ENCODE measurements around the gene DPP10.
"Not testable (repeated sequence)": the region's sequence is repeated elsewhere in the genome, so short reads cannot be mapped to it uniquely, and the experiment has no call there.

The DPP10 gene

DNA sequence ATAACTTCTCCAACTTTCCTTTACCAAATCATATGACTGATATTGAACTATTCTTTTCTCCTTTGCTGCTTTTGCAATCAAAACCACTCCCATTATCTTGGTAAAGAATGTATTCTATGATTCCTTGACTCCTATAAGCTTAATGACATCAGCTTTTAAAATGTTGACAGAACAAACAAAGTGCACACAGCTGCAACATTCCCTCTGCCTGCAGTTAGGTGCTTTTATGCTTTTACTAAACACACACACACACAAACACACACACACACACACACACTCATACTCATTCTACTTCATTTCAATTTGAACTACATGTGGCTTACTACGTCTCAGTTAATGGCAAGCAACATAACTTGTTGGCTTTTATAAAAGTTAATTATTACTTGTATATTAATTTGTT, 946.6 kb downstream of the DPP10 start:
- no peak overlapping the region for H3K27ac ChIP-seq (ENCODE audit: low read depth, low read length)
- H2AFZ ChIP-seq (ENCODE audit: low read length, unreplicated experiment), result no peak overlapping the region
- no peak overlapping the region for H3K4me3 ChIP-seq (ENCODE audit: low read depth, low read length)
- H3K27me3 ChIP-seq (ENCODE audit: insufficient read depth, low read length), result no peaks in the 10 kb centered on the region
- H3K79me2 ChIP-seq (ENCODE audit: control insufficient read depth, insufficient read depth, low read length, unreplicated experiment), result no peaks in the 10 kb centered on the region
- H3K4me1 ChIP-seq (ENCODE audit: control insufficient read depth, insufficient read depth, low read length, unreplicated experiment), result no peaks in the 10 kb centered on the region
- no peaks in the 10 kb centered on the region for H3K36me3 ChIP-seq (ENCODE audit: insufficient read depth, low read length)

DNA sequence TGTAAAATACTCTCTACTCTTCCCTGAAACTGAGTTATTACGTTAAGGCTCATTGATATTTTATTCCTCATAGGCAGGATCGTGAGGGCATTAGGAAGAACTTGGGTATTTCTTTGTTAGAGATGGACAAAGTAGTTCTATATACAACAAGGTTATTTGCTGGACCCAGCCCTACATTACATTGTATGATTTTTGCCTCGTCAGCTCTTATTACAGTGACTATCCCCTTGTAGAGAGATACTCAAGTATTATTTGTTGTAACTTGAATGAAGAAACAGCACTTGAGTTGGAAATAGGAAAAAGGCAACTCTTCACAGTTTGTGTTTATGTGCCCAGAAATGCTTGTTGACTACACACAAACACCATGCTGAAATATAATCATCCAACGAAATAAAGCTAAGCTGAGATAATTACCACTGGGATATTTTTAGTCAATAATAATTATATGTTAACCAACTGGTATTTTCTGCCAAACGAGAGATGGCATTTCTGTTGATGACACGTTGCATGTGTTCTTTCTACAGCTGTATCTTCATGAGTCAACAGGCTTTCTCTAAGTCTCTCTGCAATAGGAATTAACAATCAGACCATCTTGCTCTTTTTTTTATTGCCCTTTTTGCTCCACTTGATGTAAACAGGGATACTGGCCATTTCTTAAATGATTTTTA, 947.6 kb downstream of the DPP10 start:
- Histone ChIP-seq H2AFZ (ENCODE audit: low read length, unreplicated experiment) (no peak overlapping the region), H3K27me3 (ENCODE audit: insufficient read depth, low read length) (no peaks in the 10 kb centered on the region), H3K4me3 (ENCODE audit: low read depth, low read length) (no peak overlapping the region), H3K79me2 (ENCODE audit: control insufficient read depth, insufficient read depth, low read length, unreplicated experiment) (no peaks in the 10 kb centered on the region), H3K4me1 (ENCODE audit: control insufficient read depth, insufficient read depth, low read length, unreplicated experiment) (no peaks in the 10 kb centered on the region), H3K27ac (ENCODE audit: low read depth, low read length) (no peak overlapping the region), H3K36me3 (ENCODE audit: insufficient read depth, low read length) (no peaks in the 10 kb centered on the region)

DNA sequence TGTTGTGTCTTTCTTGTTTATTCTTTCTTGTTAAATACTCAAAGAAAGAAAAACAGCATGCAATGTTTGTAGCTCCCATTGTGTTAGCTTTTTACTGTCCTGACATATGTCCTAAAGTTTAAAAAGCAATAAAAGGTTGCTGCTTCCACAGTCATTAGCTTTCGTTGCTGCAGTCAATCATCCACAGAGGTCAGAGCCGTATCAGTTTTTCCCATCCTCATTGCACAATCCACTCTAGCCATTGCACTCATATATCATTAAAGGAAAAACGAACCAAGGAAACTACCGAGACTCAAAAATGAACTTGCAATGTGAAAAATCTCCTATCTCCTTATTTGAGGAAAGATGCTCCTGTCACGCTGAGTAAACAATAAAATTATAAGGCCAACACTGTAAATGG, 954.1 kb downstream of the DPP10 start:
- no peaks in the 10 kb centered on the region for H3K27me3 ChIP-seq (ENCODE audit: insufficient read depth, low read length)

GRCh38 chr2:115400940-115401339, 958.5 kb downstream of the DPP10 start:
- H3K4me1 ChIP-seq (ENCODE audit: control insufficient read depth, insufficient read depth, low read length, unreplicated experiment), result no peaks in the 10 kb centered on the region

More for the DNA sequence above, 954.1 kb downstream of the DPP10 start:
- Histone ChIP-seq H3K4me3 (ENCODE audit: low read depth, low read length) (no peak overlapping the region), H3K4me1 (ENCODE audit: control insufficient read depth, insufficient read depth, low read length, unreplicated experiment) (no peaks in the 10 kb centered on the region), H3K27ac (ENCODE audit: low read depth, low read length) (no peak overlapping the region), H3K79me2 (ENCODE audit: control insufficient read depth, insufficient read depth, low read length, unreplicated experiment) (no peaks in the 10 kb centered on the region), H2AFZ (ENCODE audit: low read length, unreplicated experiment) (no peak overlapping the region), H3K36me3 (ENCODE audit: insufficient read depth, low read length) (no peaks in the 10 kb centered on the region)

GRCh38 chr2:115412501-115412900, 970.1 kb downstream of the DPP10 start:
- no peak overlapping the region for H3K27ac ChIP-seq (ENCODE audit: low read depth, low read length)
- no peaks in the 10 kb centered on the region for H3K36me3 ChIP-seq (ENCODE audit: insufficient read depth, low read length)
- H3K79me2 ChIP-seq (ENCODE audit: control insufficient read depth, insufficient read depth, low read length, unreplicated experiment), result no peaks in the 10 kb centered on the region
- H3K4me1 ChIP-seq (ENCODE audit: control insufficient read depth, insufficient read depth, low read length, unreplicated experiment), result no peaks in the 10 kb centered on the region
- no peak overlapping the region for H2AFZ ChIP-seq (ENCODE audit: low read length, unreplicated experiment)
- no peaks in the 10 kb centered on the region for H3K27me3 ChIP-seq (ENCODE audit: insufficient read depth, low read length)
- no peak overlapping the region for H3K4me3 ChIP-seq (ENCODE audit: low read depth, low read length)

More at GRCh38 chr2:115400940-115401339, 958.5 kb downstream of the DPP10 start:
- Histone ChIP-seq H3K79me2 (ENCODE audit: control insufficient read depth, insufficient read depth, low read length, unreplicated experiment) (no peaks in the 10 kb centered on the region), H3K27ac (ENCODE audit: low read depth, low read length) (no peak overlapping the region), H2AFZ (ENCODE audit: low read length, unreplicated experiment) (no peak overlapping the region), H3K27me3 (ENCODE audit: insufficient read depth, low read length) (no peaks in the 10 kb centered on the region), H3K4me3 (ENCODE audit: low read depth, low read length) (no peak overlapping the region), H3K36me3 (ENCODE audit: insufficient read depth, low read length) (no peaks in the 10 kb centered on the region)

DNA sequence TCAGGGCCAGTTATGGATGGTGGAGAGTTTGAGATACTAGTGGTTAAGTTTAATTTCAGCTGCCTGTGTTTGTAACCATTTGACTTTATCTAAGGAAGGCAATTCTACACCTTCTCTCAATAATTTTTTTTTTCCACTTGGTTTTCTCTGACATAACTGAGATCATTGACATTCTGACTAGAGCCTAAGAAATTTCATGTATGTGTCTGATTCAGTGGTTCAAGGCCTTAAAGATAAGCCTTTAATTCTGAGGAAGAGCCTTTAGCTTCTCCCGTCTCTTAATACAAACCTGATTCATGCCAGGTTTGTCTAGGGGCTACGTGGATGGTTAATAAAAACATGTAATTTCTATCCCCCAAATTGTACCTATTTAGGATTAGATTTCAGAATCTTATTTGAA, 971.4 kb downstream of the DPP10 start:
- no peaks in the 10 kb centered on the region for H3K4me1 ChIP-seq (ENCODE audit: control insufficient read depth, insufficient read depth, low read length, unreplicated experiment)
- H3K27me3 ChIP-seq (ENCODE audit: insufficient read depth, low read length), result no peaks in the 10 kb centered on the region
- no peaks in the 10 kb centered on the region for H3K36me3 ChIP-seq (ENCODE audit: insufficient read depth, low read length)
- H2AFZ ChIP-seq (ENCODE audit: low read length, unreplicated experiment), result no peak overlapping the region
- H3K27ac ChIP-seq (ENCODE audit: low read depth, low read length), result no peak overlapping the region
- no peak overlapping the region for H3K4me3 ChIP-seq (ENCODE audit: low read depth, low read length)
- no peaks in the 10 kb centered on the region for H3K79me2 ChIP-seq (ENCODE audit: control insufficient read depth, insufficient read depth, low read length, unreplicated experiment)

DNA sequence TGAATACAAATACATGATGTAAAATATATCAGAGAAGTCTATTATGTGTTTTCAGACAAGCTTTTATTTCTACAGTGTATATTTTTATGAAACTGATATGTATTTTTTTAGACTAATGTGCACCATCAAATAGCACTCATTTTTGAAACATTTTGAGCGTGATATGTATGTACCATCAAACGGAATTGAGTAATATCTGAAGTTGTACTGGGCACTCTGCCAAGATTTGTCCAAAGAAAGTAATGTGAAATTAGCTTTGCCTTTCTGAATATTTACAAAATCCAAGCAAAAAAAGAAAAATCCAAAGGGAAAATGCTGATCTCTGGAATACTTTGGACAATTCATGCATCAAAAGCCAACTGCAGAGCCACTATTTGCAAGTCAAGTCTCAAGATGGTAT, 972.0 kb downstream of the DPP10 start:
- no peaks in the 10 kb centered on the region for H3K27me3 ChIP-seq (ENCODE audit: insufficient read depth, low read length)
- H3K27ac ChIP-seq (ENCODE audit: low read depth, low read length), result no peak overlapping the region
- no peak overlapping the region for H2AFZ ChIP-seq (ENCODE audit: low read length, unreplicated experiment)
- no peak overlapping the region for H3K4me3 ChIP-seq (ENCODE audit: low read depth, low read length)
- H3K79me2 ChIP-seq (ENCODE audit: control insufficient read depth, insufficient read depth, low read length, unreplicated experiment), result no peaks in the 10 kb centered on the region
- H3K36me3 ChIP-seq (ENCODE audit: insufficient read depth, low read length), result no peaks in the 10 kb centered on the region
- no peaks in the 10 kb centered on the region for H3K4me1 ChIP-seq (ENCODE audit: control insufficient read depth, insufficient read depth, low read length, unreplicated experiment)

DNA sequence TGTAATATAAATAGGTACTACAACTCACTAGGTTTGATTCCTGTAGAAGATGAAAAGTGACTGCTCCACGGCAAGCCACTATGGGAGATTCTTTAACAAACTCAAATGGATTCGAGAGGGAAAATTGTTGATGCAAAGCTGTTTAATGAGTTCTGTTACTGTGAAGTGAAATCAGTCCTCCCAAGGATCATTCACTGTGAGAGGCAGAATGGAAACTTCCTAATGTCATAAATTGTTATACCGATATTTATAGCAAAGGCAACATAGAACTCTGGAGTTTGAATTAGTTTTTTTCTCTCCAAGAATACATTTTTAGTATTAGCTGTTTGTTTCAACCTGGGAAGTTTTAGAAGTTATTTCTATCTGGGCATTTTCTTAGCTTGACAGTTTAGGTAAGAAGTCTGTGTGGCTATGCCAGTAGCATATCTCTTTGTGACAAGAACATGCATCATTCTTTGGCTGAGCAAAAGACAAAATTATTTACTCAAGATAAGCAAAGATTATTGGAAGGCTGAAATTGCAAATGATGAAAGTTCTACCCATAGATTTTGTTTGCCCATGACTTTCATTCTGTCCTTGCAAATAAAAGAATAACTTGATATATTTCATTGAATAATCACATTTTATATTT, 979.7 kb downstream of the DPP10 start:
- Histone ChIP-seq H3K79me2 (ENCODE audit: control insufficient read depth, insufficient read depth, low read length, unreplicated experiment) (no peaks in the 10 kb centered on the region), H3K27me3 (ENCODE audit: insufficient read depth, low read length) (no peaks in the 10 kb centered on the region), H3K4me3 (ENCODE audit: low read depth, low read length) (no peak overlapping the region), H3K27ac (ENCODE audit: low read depth, low read length) (no peak overlapping the region), H3K36me3 (ENCODE audit: insufficient read depth, low read length) (no peaks in the 10 kb centered on the region), H3K4me1 (ENCODE audit: control insufficient read depth, insufficient read depth, low read length, unreplicated experiment) (no peaks in the 10 kb centered on the region), H2AFZ (ENCODE audit: low read length, unreplicated experiment) (no peak overlapping the region)

GRCh38 chr2:115427436-115427835, 985.0 kb downstream of the DPP10 start:
- H3K79me2 ChIP-seq (ENCODE audit: control insufficient read depth, insufficient read depth, low read length, unreplicated experiment), result no peaks in the 10 kb centered on the region
- no peaks in the 10 kb centered on the region for H3K36me3 ChIP-seq (ENCODE audit: insufficient read depth, low read length)
- H3K27ac ChIP-seq (ENCODE audit: low read depth, low read length), result no peak overlapping the region
- H2AFZ ChIP-seq (ENCODE audit: low read length, unreplicated experiment), result no peak overlapping the region
- no peaks in the 10 kb centered on the region for H3K4me1 ChIP-seq (ENCODE audit: control insufficient read depth, insufficient read depth, low read length, unreplicated experiment)
- no peaks in the 10 kb centered on the region for H3K27me3 ChIP-seq (ENCODE audit: insufficient read depth, low read length)
- H3K4me3 ChIP-seq (ENCODE audit: low read depth, low read length), result no peak overlapping the region

DNA sequence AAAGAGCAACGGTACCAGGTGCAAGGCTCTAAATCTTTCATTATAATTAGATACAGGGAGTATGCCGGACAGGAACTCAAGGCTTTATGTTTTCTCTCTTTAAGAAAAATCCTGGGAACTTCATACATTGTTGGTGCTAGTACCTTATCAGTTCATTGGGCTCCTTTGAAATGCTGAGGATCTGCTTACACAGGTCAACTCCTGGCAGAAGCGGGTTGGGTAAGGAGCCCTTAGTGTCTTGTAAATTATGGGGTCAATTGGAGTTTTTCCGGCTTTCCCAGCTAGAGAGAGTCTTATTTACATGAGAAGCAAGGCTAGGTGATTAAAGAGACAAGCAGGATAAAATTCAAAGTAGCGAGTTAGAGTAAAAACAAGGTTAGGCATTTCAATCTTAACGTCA, 998.3 kb downstream of the DPP10 start:
- H3K27ac ChIP-seq (ENCODE audit: low read depth, low read length); H3K27me3 ChIP-seq (ENCODE audit: insufficient read depth, low read length); H3K36me3 ChIP-seq (ENCODE audit: insufficient read depth, low read length); H3K4me1 ChIP-seq (ENCODE audit: control insufficient read depth, insufficient read depth, low read length, unreplicated experiment); H3K4me3 ChIP-seq (ENCODE audit: low read depth, low read length); H3K79me2 ChIP-seq (ENCODE audit: control insufficient read depth, insufficient read depth, low read length, unreplicated experiment); H2AFZ ChIP-seq (ENCODE audit: low read length, unreplicated experiment): not testable (repeated sequence)

DNA sequence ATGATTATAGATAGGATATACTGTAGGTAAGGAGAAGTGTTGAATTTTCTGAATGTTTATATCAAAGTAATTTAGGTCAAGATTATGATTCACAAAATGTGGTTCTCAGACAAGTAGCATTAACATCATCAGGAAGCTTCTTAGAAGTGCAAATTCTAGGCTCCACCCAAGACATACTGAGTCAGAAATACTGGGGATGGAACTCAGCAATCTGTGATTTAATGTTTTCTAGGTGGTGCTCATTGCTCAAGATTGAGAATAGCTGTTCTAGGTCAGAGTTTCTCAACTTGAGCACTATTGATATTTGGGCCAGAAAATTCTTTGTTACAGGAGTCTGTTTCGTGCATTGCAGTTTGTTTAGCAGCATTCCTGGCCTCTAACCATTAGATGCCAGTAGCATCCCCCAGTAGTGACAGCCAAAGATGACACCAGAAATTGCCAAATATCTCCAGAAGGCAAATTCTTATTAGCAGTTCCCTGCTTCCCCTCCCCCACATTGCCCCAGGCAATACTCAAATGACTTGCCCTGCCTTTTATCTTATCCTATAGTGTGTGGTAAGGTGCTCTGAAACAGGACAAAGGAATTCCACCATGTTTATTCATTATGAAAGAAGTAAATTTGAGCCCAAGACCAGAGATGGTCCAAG, 1001.2 kb downstream of the DPP10 start:
- Histone ChIP-seq H3K27ac (ENCODE audit: low read depth, low read length) (no peak overlapping the region), H3K4me3 (ENCODE audit: low read depth, low read length) (no peak overlapping the region), H2AFZ (ENCODE audit: low read length, unreplicated experiment) (no peak overlapping the region), H3K79me2 (ENCODE audit: control insufficient read depth, insufficient read depth, low read length, unreplicated experiment) (no peaks in the 10 kb centered on the region), H3K36me3 (ENCODE audit: insufficient read depth, low read length) (no peaks in the 10 kb centered on the region), H3K27me3 (ENCODE audit: insufficient read depth, low read length) (no peaks in the 10 kb centered on the region), H3K4me1 (ENCODE audit: control insufficient read depth, insufficient read depth, low read length, unreplicated experiment) (no peaks in the 10 kb centered on the region)
